WI38 (cell line): ENCODE measurements around the gene TBR1.

Experiments
- H3K4me3 ChIP-seq: 2 replicates; pipeline ENCODE4 v1.5.1; 2011; ENCODE audit warnings: low read depth, mild to moderate bottlenecking, control low read depth, low read length
- TF ChIP-seq, protein P1 (sequence below): IDR thresholded peaks from 2 replicates; pipeline ENCODE4 v1.5.1; 2012; ENCODE audit warnings: low read depth, mild to moderate bottlenecking, control low read depth, low read length

Gene TBR1

DNA sequence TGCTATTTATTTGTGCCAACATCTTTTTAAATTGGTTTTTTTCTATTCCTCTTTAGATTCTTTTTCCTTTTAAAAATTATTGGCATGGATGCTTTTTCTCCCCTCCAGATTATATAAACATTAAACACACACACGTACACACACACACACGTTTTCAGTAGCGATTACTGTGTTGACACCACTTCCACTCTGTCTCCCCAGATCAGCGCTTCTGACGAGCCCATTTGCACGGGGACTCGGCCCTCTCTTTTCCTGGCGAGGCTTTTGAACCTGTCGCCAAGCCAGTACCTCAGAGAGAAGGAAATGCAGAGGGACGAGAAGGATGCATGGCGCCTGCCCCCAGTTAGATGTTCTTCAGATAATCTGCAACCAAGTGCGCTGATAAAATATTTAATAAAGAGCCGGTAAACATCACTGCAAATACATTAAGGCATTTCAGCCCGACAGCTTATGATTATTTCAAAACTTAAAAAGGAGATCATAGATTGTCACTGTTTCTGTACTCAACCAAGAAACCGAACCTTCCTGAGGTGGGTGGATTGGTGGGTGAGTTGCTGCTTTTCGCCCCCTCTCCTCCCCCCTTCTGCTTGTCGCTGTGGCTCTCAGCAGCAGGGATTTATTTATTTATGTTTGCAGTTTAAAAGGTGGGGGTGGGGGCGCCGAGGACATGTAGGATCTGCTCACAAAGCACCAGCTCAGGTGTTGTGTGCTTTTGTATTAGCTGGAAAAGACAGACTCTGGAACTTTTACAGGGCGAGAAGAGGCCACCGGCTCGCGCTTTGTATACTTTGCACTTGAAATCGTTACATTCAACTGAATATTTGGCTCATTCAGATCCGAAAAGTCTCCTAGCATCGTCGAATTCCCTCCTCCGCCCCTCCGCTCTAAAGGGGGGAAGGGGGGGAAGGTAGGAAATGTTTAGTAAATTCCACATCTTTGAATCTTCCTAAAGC, 787 bp upstream of the TBR1 start:
- TF ChIP-seq, protein P1, sequence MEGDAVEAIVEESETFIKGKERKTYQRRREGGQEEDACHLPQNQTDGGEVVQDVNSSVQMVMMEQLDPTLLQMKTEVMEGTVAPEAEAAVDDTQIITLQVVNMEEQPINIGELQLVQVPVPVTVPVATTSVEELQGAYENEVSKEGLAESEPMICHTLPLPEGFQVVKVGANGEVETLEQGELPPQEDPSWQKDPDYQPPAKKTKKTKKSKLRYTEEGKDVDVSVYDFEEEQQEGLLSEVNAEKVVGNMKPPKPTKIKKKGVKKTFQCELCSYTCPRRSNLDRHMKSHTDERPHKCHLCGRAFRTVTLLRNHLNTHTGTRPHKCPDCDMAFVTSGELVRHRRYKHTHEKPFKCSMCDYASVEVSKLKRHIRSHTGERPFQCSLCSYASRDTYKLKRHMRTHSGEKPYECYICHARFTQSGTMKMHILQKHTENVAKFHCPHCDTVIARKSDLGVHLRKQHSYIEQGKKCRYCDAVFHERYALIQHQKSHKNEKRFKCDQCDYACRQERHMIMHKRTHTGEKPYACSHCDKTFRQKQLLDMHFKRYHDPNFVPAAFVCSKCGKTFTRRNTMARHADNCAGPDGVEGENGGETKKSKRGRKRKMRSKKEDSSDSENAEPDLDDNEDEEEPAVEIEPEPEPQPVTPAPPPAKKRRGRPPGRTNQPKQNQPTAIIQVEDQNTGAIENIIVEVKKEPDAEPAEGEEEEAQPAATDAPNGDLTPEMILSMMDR: no peak
- H3K4me3 ChIP-seq: peak overlapping the region; percentile 57

DNA sequence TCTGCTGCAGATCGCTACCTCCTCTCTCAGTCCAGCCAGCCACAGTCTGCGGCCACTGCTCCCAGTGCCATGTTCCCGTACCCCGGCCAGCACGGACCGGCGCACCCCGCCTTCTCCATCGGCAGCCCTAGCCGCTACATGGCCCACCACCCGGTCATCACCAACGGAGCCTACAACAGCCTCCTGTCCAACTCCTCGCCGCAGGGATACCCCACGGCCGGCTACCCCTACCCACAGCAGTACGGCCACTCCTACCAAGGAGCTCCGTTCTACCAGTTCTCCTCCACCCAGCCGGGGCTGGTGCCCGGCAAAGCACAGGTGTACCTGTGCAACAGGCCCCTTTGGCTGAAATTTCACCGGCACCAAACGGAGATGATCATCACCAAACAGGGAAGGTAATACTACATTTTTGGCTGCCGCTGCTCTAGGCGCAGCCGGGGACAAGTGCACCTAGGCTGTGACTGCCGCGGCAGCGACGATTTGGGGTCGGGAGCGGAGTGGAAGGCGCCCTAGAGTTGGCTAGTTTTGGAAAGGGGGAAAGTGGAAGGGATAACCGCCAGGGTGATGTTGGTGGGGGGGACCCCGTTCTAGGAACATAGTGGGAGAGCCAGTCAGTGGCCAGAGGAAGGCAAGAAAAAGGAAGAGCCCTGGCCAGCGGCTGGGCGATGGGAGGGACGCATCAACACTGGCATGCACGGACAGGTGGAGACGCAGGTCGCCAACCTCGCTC, 776 bp downstream of the TBR1 start:
- H3K4me3 ChIP-seq: no peak overlapping the region
- TF ChIP-seq, protein P1: no peak

- no peak overlapping the region for H3K4me3 ChIP-seq
- TF ChIP-seq, protein P1: no peak
These were observed 1.6 kb downstream of the TBR1 start for GRCh38 chr2:161417438-161418274.

- H3K4me3 ChIP-seq: no peak overlapping the region
- TF ChIP-seq, protein P1: no peak
These were observed 2.2 kb downstream of the TBR1 start for GRCh38 chr2:161418275-161418714.

GRCh38 chr2:161418715-161419637, 2.9 kb downstream of the TBR1 start:
- H3K4me3 ChIP-seq: 0 out of 2 replicates have a peak overlapping the region, but pooled peaks have one; percentile 8
- TF ChIP-seq, protein P1: no peak

- no peak overlapping the region for H3K4me3 ChIP-seq
- TF ChIP-seq, protein P1: no peak
These were observed 3.6 kb downstream of the TBR1 start for GRCh38 chr2:161419638-161420190.
